Upper lobe of left lung (tissue), 6 donors: ENCODE measurements around the gene TENM3. TPM values are rescaled to one million over a fixed set of nuclear protein-coding genes. Genes with fewer than 3 reads are reported as not detected.
A peak's percentile ranks its signal among the peaks of the same experiment; 100 is the strongest.
"Not testable (repeated sequence)": the region's sequence is repeated elsewhere in the genome, so short reads cannot be mapped to it uniquely, and the experiment has no call there.

Experiments
- ATAC-seq, 2 donors: fragments of 200-7000 bp; cut with Tn5 transposase; one replicate each; pipeline ENCODE4 v1.9.1; 2022; ENCODE audit warnings: mild to moderate bottlenecking in 2 of 2, moderate library complexity in 2 of 2; ENCODE audit not compliant: low FRiP score in 2 of 2
- DNase-seq, 2 donors: peaks; one replicate each; pipeline ENCODE4 v3.0.0-alpha.2; 2019 to 2020
- H3K27ac ChIP-seq, 4 donors: fragments of 200-600 bp; sonication (generic); one replicate each; pipeline ENCODE4 v1.5.1; 2016 to 2019
- H3K27me3 ChIP-seq, 4 donors: fragments of 200-600 bp; sonication (generic); one replicate each; pipeline ENCODE4 v1.5.1; 2017 to 2019
- H3K36me3 ChIP-seq, 4 donors: fragments of 200-600 bp; sonication (generic); one replicate each; pipeline ENCODE4 v1.5.1; 2016 to 2019
- H3K4me1 ChIP-seq, 4 donors: fragments of 200-600 bp; sonication (generic); one replicate each; pipeline ENCODE4 v1.5.1; 2018 to 2019
- H3K4me3 ChIP-seq, 4 donors: fragments of 200-600 bp; sonication (generic); one replicate each; pipeline ENCODE4 v1.5.1; 2017 to 2019; ENCODE audit warnings: mild to moderate bottlenecking in 2 of 4, moderate library complexity in 1 of 4
- H3K9me3 ChIP-seq, 4 donors: fragments of 200-600 bp; sonication (generic); one replicate each; pipeline ENCODE4 v1.5.1; 2018 to 2019
- CTCF ChIP-seq, 6 experiments: fragments of 450-650 bp in 4 of 6; fragments of 200-600 bp in 2 of 6; sonication (generic) in 2 of 6; IDR thresholded peaks; one replicate each; pipeline ENCODE4 v1.5.1; 2016 to 2019; ENCODE audit warnings: antibody characterized with exemption in 6 of 6
- EP300 ChIP-seq, 4 donors: sonication (generic); formaldehyde crosslinking; IDR thresholded peaks; one replicate each; pipeline ENCODE4 v1.5.1; 2017; ENCODE audit warnings: antibody characterized with exemption in 4 of 4, control low read depth in 2 of 4
- POLR2A ChIP-seq, 4 donors: fragments of 450-650 bp; IDR thresholded peaks; one replicate each; pipeline ENCODE4 v1.5.1; 2016 to 2017; ENCODE audit warnings: antibody characterized with exemption in 4 of 4, mild to moderate bottlenecking in 2 of 4
- POLR2AphosphoS5 ChIP-seq, 2 donors: sonication (generic); formaldehyde crosslinking; IDR thresholded peaks; one replicate each; pipeline ENCODE4 v1.5.1; 2017; ENCODE audit warnings: antibody characterized with exemption in 2 of 2
- WGBS, 2 donors: methylation state at CpG; one replicate each; pipeline ENCODE4 v1.1.5; 2017 to 2018; 5-methylcytosine and 5-hydroxymethylcytosine counted together
- total RNA-seq, 6 donors: library from RNA; depleted of rRNA in 4 of 6; stranded (reverse); fragments of >200 nt in 4 of 6; gene quantifications; one replicate each; pipeline versions ENCODE4 v1.1.0 to v1.2.1, GENCODE V29; 2016 to 2021
- donor health status: DM: no; HTN: no; CAD: no; lungs with moderate emphysema.
- donor health status: DM: no; HTN: yes; CAD: no; lungs with severe emphysema.

The TENM3 gene
- total RNA-seq, 6 donors from 2014 or later = 0.33 to 7.1 (median 1.1) TPM

DNA sequence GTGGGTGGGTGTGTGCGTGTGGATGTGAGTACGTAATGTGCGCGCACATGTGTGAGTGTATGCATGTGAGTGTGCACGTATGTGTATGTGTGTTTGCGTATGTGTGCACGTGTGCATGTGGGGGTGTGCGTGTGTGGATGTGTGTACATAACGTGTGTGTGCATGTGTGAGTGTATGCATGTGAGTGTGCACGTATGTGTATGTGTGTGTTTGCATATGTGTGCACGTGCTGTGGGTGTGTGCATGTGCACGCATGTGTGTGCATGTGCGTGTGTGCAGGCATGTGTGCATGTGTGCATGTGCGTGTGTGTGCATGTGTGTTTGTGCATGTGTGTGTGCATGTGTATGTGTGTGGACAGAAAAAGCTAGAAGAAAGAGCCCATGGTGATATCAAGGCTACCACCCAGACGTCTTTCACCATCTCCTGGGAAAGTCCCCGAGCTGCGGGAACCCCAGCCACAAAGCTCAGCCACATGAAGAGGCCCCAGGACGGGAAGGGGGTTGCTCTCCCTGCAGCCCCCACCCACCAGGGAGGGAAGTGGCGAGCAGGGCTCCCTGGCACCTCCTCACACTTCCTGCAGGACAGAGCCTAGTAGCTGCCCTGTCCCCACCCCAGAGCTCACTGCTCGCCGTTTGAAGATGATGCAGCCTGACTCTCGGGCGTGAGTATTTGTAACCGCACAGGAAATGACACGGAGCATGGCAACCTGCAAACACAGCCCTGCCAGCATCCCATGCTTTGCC, 565.6 kb downstream of the TENM3 start:
- H3K27me3 ChIP-seq = no peaks in the 10 kb centered on the region
- H3K27ac ChIP-seq = no peak overlapping the region
- H3K4me3 ChIP-seq = no peak overlapping the region
- peaks cover 0 to 21% (median 9%) of the 10 kb centered on the region in 4 donors for H3K4me1 ChIP-seq
- TF ChIP-seq POLR2A (IDR thresholded peaks at IDR 0.05) (no peak), CTCF (IDR thresholded peaks at IDR 0.05) (no peak), POLR2AphosphoS5 (IDR thresholded peaks at IDR 0.05) (no peak), EP300 (IDR thresholded peaks at IDR 0.05) (no peak)
- H3K36me3 ChIP-seq = no peaks in the 10 kb centered on the region
- peaks cover 0 to 12% (median 0%) of the 10 kb centered on the region in 4 donors for H3K9me3 ChIP-seq
- DNase-seq = no peak
- peak in 1 of 2 donors; percentile 3 for ATAC-seq
- WGBS, 2 donors = 72 to 83% methylated on average over 17 to 25 of the region's 25 CpGs

- 61 to 92% methylated on average over 3 to 5 of the region's 5 CpGs for WGBS, 2 donors
- no peak for DNase-seq
- H3K27ac ChIP-seq = no peak overlapping the region
- H3K4me1 ChIP-seq = peaks cover 0 to 21% (median 9%) of the 10 kb centered on the region in 4 donors
- H3K36me3 ChIP-seq = no peaks in the 10 kb centered on the region
- peaks cover 0 to 12% (median 0%) of the 10 kb centered on the region in 4 donors for H3K9me3 ChIP-seq
- ATAC-seq = peak in 1 of 2 donors; percentile 12
- no peaks in the 10 kb centered on the region for H3K27me3 ChIP-seq
- TF ChIP-seq POLR2A (IDR thresholded peaks at IDR 0.05) (no peak), CTCF (IDR thresholded peaks at IDR 0.05) (no peak), POLR2AphosphoS5 (IDR thresholded peaks at IDR 0.05) (no peak), EP300 (IDR thresholded peaks at IDR 0.05) (no peak)
- H3K4me3 ChIP-seq = no peak overlapping the region
These were observed 566.4 kb downstream of the TENM3 start for GRCh38 chr4:182809417-182810102.

DNA sequence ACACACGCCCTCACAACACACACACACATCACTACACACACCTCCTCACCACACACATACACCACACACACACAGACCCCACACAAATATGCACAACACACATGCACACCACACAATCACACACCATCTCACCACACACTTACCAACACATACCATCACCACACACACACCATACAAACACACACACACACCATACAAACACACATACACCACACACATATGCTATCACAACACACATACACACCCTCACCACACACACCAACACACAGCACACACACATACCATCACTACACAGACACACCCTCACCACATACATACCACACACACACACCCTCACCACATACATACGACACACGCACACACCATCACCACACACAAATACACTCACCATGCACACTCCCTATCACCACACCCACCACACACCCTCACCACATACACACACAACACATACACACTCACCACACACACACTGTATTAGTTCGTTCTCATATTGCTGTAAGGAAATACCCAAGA, 567.0 kb downstream of the TENM3 start:
- Histone ChIP-seq H3K4me3 (no peak overlapping the region), H3K9me3 (peaks cover 0 to 12% (median 0%) of the 10 kb centered on the region in 4 donors), H3K27ac (no peak overlapping the region), H3K4me1 (peaks cover 0 to 21% (median 9%) of the 10 kb centered on the region in 4 donors), H3K27me3 (no peaks in the 10 kb centered on the region), H3K36me3 (no peaks in the 10 kb centered on the region)
- DNase-seq (no peak), ATAC-seq (peak in 1 of 2 donors; percentile 2)
- 91 to 97% methylated on average over 4 of the region's 4 CpGs for WGBS, 2 donors
- no peak for TF ChIP-seq POLR2A (IDR thresholded peaks at IDR 0.05)
- no peak for TF ChIP-seq POLR2AphosphoS5 (IDR thresholded peaks at IDR 0.05)
- no peak for TF ChIP-seq EP300 (IDR thresholded peaks at IDR 0.05)
- TF ChIP-seq CTCF (IDR thresholded peaks at IDR 0.05) = no peak

- Histone ChIP-seq H3K4me1 (peaks cover 0 to 8% (median 3%) of the 10 kb centered on the region in 4 donors), H3K27ac (no peak overlapping the region), H3K27me3 (no peaks in the 10 kb centered on the region), H3K9me3 (peaks cover 0 to 12% (median 0%) of the 10 kb centered on the region in 4 donors), H3K36me3 (no peaks in the 10 kb centered on the region), H3K4me3 (no peak overlapping the region)
- 66 to 80% methylated on average over 4 of the region's 4 CpGs for WGBS, 2 donors
- DNase-seq = no peak
- peak in 1 of 2 donors; percentile 44 for ATAC-seq
- TF ChIP-seq POLR2AphosphoS5 (IDR thresholded peaks at IDR 0.05) = no peak
- no peak for TF ChIP-seq CTCF (IDR thresholded peaks at IDR 0.05)
- TF ChIP-seq POLR2A (IDR thresholded peaks at IDR 0.05) = no peak
- TF ChIP-seq EP300 (IDR thresholded peaks at IDR 0.05) = no peak
These were observed 569.7 kb downstream of the TENM3 start for GRCh38 chr4:182812916-182813315.

DNA sequence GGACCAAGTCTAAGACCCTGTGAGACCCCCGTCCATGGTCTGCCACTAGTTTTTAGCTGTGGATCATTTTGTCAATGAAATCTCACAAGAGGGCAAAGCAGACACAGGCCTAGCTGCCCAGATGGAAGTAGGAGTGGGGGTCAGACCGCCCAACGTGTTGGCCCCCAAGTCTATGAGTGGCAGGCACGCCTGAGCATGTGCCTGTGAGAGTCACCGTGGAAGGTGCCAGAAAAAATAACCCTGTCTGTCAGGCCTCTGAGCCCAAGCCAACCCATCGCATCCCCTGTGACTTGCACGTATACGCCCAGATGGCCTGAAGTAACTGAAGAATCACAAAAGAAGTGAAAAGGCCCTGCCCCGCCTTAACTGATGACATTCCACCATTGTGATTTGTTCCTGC, 570.9 kb downstream of the TENM3 start:
- H3K4me1 ChIP-seq = not testable (repeated sequence)
- WGBS, 2 donors = 87 to 92% methylated on average over 8 to 9 of the region's 9 CpGs
- peak in 1 of 2 donors; percentile 12 for ATAC-seq

More for the DNA sequence above, 570.9 kb downstream of the TENM3 start:
- not testable (repeated sequence) for H3K36me3 ChIP-seq, H3K9me3 ChIP-seq, H3K27me3 ChIP-seq, H3K4me3 ChIP-seq, H3K27ac ChIP-seq, DNase-seq
